GM19324 (cell line): ENCODE measurements around the gene SBK2.

Experiments used
- ATAC-seq: cut with Tn5 transposase; IDR thresholded peaks from one replicate; pipeline ENCODE4 v1.9.1; 2021; ENCODE audit warnings: mild to moderate bottlenecking, moderate library complexity; ENCODE audit not compliant: unreplicated experiment, low FRiP score

SBK2 gene

GRCh38 chr19:55554741-55555152 is 17.8 kb upstream of the SBK2 start:
- no peak for ATAC-seq

GRCh38 chr19:55554302-55554701 is 17.4 kb upstream of the SBK2 start:
- no peak for ATAC-seq

- no peak for ATAC-seq
Measured at GRCh38 chr19:55553217-55554182, 16.6 kb upstream of the SBK2 start.

- no peak for ATAC-seq
Measured at GRCh38 chr19:55552620-55553019, 15.7 kb upstream of the SBK2 start.

- ATAC-seq: no peak
Measured at GRCh38 chr19:55552206-55552605, 15.3 kb upstream of the SBK2 start.

GRCh38 chr19:55550321-55550650 is 13.4 kb upstream of the SBK2 start:
- ATAC-seq: no peak

- no peak for ATAC-seq
Measured at GRCh38 chr19:55549500-55550320, 12.8 kb upstream of the SBK2 start.

- ATAC-seq: no peak
Measured at GRCh38 chr19:55546822-55547614, 10.1 kb upstream of the SBK2 start.

GRCh38 chr19:55546011-55546410 is 9.1 kb upstream of the SBK2 start:
- ATAC-seq: no peak

- no peak for ATAC-seq
Measured at GRCh38 chr19:55545443-55545842, 8.5 kb upstream of the SBK2 start, which contains the start of gene SBK3. SBK3 (minus strand) TSS chr19:55545543; CDS start chr19:55545543, 0 bp downstream.

GRCh38 chr19:55544776-55545439 is 8.0 kb upstream of the SBK2 start:
- no peak for ATAC-seq

GRCh38 chr19:55544014-55544413 is 7.1 kb upstream of the SBK2 start:
- no peak for ATAC-seq

- no peak for ATAC-seq
Measured at GRCh38 chr19:55543567-55543966, 6.6 kb upstream of the SBK2 start.

GRCh38 chr19:55542292-55542855 is 5.4 kb upstream of the SBK2 start:
- ATAC-seq: no peak

- no peak for ATAC-seq
Measured at GRCh38 chr19:55541091-55541490, 4.2 kb upstream of the SBK2 start.

GRCh38 chr19:55540619-55541018 is 3.7 kb upstream of the SBK2 start:
- no peak for ATAC-seq

GRCh38 chr19:55539090-55539984 is 2.4 kb upstream of the SBK2 start:
- no peak for ATAC-seq

- ATAC-seq: no peak
Measured at GRCh38 chr19:55538132-55538531, 1.2 kb upstream of the SBK2 start.

- no peak for ATAC-seq
Measured at GRCh38 chr19:55537741-55538111, 793 bp upstream of the SBK2 start.
